Stomach (tissue), 4 donors: ENCODE measurements around the gene ABCA7.

Experiments
- EP300 ChIP-seq: sonication (generic); formaldehyde crosslinking; IDR thresholded peaks from one replicate; pipeline ENCODE4 v1.6.1; 2017; ENCODE audit warnings: antibody characterized with exemption
- POLR2A ChIP-seq, 4 donors: fragments of 450-650 bp; IDR thresholded peaks; one replicate each; pipeline ENCODE4 v1.6.1; 2016; ENCODE audit warnings: antibody characterized with exemption in 4 of 4, control low read depth in 2 of 4, mild to moderate bottlenecking in 1 of 4, moderate library complexity in 1 of 4
- TF ChIP-seq, protein P1 (sequence below), 7 experiments: fragments of 450-650 bp in 4 of 7; fragments of 200-600 bp in 3 of 7; sonication (generic) in 3 of 7; IDR thresholded peaks; one replicate each; pipeline ENCODE4 v1.5.1; 2016 to 2019; ENCODE audit warnings: antibody characterized with exemption in 7 of 7, control low read depth in 2 of 7, mild to moderate bottlenecking in 1 of 7

DNA sequence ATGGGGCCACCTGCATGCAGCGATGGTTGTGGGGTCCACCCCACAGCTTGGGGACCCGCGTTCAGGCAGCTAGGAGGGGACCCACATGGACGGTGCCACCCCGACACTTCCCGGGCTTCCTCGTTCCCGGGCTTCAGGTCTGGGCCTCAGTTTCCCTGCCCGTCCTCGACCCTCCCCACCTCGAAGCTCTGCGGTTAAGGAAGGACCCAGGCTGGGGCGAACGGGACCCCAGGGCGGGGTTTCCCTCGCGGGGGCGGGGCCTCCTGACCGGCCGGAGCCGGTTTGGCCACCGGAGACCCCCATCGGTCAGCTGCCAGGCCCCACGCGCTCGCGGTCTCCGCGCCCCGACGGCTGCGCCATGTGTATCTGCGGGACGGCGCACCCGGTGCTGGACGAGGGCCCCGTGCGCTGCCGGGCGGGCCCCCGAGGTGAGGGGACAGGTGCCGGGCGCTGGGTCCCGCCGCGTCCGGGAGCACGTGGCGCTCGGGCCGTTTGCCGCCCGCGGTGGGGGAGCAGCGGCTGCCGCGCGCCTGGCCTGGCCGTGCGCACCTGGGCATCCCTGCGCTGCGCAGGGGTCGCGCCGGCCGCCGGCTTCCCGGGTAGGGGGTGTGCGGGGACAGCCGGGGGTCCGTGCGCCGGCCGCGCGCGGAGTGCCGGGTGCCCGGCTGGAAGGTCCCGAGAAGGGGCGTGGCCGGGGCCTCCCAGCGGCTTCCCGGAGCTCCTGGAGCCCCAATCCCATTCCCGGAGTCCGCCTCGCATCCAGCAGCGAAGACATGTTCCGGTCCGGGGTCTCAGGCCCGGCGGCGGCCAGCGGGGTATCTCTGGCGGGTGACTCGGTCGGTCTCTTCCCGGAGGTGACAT, 31.3 kb downstream of the ABCA7 start:
- TF ChIP-seq, protein P1, sequence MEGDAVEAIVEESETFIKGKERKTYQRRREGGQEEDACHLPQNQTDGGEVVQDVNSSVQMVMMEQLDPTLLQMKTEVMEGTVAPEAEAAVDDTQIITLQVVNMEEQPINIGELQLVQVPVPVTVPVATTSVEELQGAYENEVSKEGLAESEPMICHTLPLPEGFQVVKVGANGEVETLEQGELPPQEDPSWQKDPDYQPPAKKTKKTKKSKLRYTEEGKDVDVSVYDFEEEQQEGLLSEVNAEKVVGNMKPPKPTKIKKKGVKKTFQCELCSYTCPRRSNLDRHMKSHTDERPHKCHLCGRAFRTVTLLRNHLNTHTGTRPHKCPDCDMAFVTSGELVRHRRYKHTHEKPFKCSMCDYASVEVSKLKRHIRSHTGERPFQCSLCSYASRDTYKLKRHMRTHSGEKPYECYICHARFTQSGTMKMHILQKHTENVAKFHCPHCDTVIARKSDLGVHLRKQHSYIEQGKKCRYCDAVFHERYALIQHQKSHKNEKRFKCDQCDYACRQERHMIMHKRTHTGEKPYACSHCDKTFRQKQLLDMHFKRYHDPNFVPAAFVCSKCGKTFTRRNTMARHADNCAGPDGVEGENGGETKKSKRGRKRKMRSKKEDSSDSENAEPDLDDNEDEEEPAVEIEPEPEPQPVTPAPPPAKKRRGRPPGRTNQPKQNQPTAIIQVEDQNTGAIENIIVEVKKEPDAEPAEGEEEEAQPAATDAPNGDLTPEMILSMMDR (IDR thresholded peaks at IDR 0.05), result no peak
- TF ChIP-seq EP300, result no peak
- no peak for TF ChIP-seq POLR2A (IDR thresholded peaks at IDR 0.05)
